Type B pancreatic cell (in vitro differentiated cells): ENCODE measurements around the gene CELF5. TPM values are rescaled to one million over a fixed set of nuclear protein-coding genes. Genes with fewer than 3 reads are reported as not detected.

Source experiments
- DNase-seq: peaks from one replicate; pipeline ENCODE4 v3.0.0; 2021; ENCODE audit warnings: mixed read lengths; ENCODE audit not compliant: unreplicated experiment; ENCODE audit errors: extremely low spot score
- H3K27ac Mint-ChIP-seq: 2 replicates; pipeline ENCODE4 v1.8.0; 2021; ENCODE audit warnings: mild to moderate bottlenecking, mixed read lengths
- H3K27me3 Mint-ChIP-seq: 2 replicates; pipeline ENCODE4 v1.8.0; 2021; ENCODE audit warnings: mixed read lengths
- H3K36me3 Mint-ChIP-seq: 2 replicates; pipeline ENCODE4 v1.8.0; 2021; ENCODE audit warnings: mixed read lengths
- H3K4me1 Mint-ChIP-seq: one replicate; pipeline ENCODE4 v1.8.0; 2021; ENCODE audit warnings: mixed read lengths; ENCODE audit not compliant: unreplicated experiment
- H3K4me3 Mint-ChIP-seq: 2 replicates; pipeline ENCODE4 v1.8.0; 2021; ENCODE audit warnings: mild to moderate bottlenecking, mixed read lengths
- H3K9me3 Mint-ChIP-seq: 2 replicates; pipeline ENCODE4 v1.8.0; 2021; ENCODE audit warnings: mixed read lengths
- CTCF ChIP-seq: fragments of 200-600 bp; sonication (generic); conservative IDR thresholded peaks from 2 replicates; pipeline ENCODE4 v1.5.0; 2021; ENCODE audit warnings: antibody characterized with exemption, mild to moderate bottlenecking
- total RNA-seq: library from RNA; stranded (reverse); gene quantifications from 2 replicates; pipeline ENCODE4 v1.2.1, GENCODE V29; 2021; ENCODE audit warnings: low replicate concordance

The CELF5 gene
- total RNA-seq, 1 donor from 2014 or later: 2.6 TPM

GRCh38 chr19:3314962-3315675 is 90.7 kb downstream of the CELF5 start:
- Mint-ChIP-seq H3K4me3 (no peak overlapping the region), H3K27me3 (peaks cover 23% of the 10 kb centered on the region), H3K27ac (no peak overlapping the region), H3K4me1 (no peaks in the 10 kb centered on the region), H3K36me3 (no peaks in the 10 kb centered on the region), H3K9me3 (no peaks in the 10 kb centered on the region)
- no peak for TF ChIP-seq CTCF
- no peak for DNase-seq

- DNase-seq: no peak
- H3K27me3 Mint-ChIP-seq: peaks cover 18% of the 10 kb centered on the region
- no peaks in the 10 kb centered on the region for H3K36me3 Mint-ChIP-seq
- no peaks in the 10 kb centered on the region for H3K4me1 Mint-ChIP-seq
- no peak overlapping the region for H3K4me3 Mint-ChIP-seq
- no peak for TF ChIP-seq CTCF
- no peak overlapping the region for H3K27ac Mint-ChIP-seq
- H3K9me3 Mint-ChIP-seq: no peaks in the 10 kb centered on the region
Measured at GRCh38 chr19:3315676-3315973, 91.2 kb downstream of the CELF5 start.

GRCh38 chr19:3316132-3316648 is 91.7 kb downstream of the CELF5 start:
- Mint-ChIP-seq H3K27me3 (peaks cover 21% of the 10 kb centered on the region), H3K27ac (no peak overlapping the region), H3K9me3 (no peaks in the 10 kb centered on the region), H3K36me3 (no peaks in the 10 kb centered on the region), H3K4me3 (no peak overlapping the region), H3K4me1 (no peaks in the 10 kb centered on the region)
- no peak for TF ChIP-seq CTCF
- DNase-seq: no peak

GRCh38 chr19:3316659-3317207 is 92.3 kb downstream of the CELF5 start:
- no peak for DNase-seq

GRCh38 chr19:3319643-3320353 is 95.3 kb downstream of the CELF5 start:
- DNase-seq: no peak
- H3K9me3 Mint-ChIP-seq: no peaks in the 10 kb centered on the region
- H3K4me1 Mint-ChIP-seq: no peaks in the 10 kb centered on the region
- peaks cover 24% of the 10 kb centered on the region for H3K27me3 Mint-ChIP-seq
- H3K36me3 Mint-ChIP-seq: no peaks in the 10 kb centered on the region
- no peak overlapping the region for H3K4me3 Mint-ChIP-seq
- no peak overlapping the region for H3K27ac Mint-ChIP-seq
- no peak for TF ChIP-seq CTCF

More at GRCh38 chr19:3316659-3317207, 92.3 kb downstream of the CELF5 start:
- Mint-ChIP-seq H3K27me3 (peaks cover 19% of the 10 kb centered on the region), H3K4me3 (no peak overlapping the region), H3K27ac (no peak overlapping the region), H3K4me1 (no peaks in the 10 kb centered on the region), H3K9me3 (no peaks in the 10 kb centered on the region), H3K36me3 (no peaks in the 10 kb centered on the region)
- no peak for TF ChIP-seq CTCF
